WTC11 (cell line): ENCODE measurements around the gene TNK2.

Experiments
- CREB1 ChIP-seq: sonication (generic); formaldehyde crosslinking; IDR thresholded peaks from 2 replicates; pipeline ENCODE4 v1.8.0; 2023; ENCODE audit warnings: mild to moderate bottlenecking, missing genetic modification reagents
- E2F1 ChIP-seq: sonication (generic); formaldehyde crosslinking; IDR thresholded peaks from 2 replicates; pipeline ENCODE4 v1.8.0; 2022; ENCODE audit warnings: mild to moderate bottlenecking, missing genetic modification reagents
- EMX1 ChIP-seq: fragments of 250-450 bp; sonication (Bioruptor Pico); IDR thresholded peaks from 2 replicates; pipeline ENCODE4 v1.8.0; 2021; ENCODE audit warnings: mild to moderate bottlenecking
- GABPB1 ChIP-seq: sonication (generic); formaldehyde crosslinking; IDR thresholded peaks from 2 replicates; pipeline ENCODE4 v1.8.1; 2023; ENCODE audit warnings: mild to moderate bottlenecking, missing genetic modification reagents
- SP1 ChIP-seq: sonication (generic); formaldehyde crosslinking; conservative IDR thresholded peaks from 2 replicates; pipeline ENCODE4 v1.8.1; 2022; ENCODE audit warnings: missing genetic modification reagents
- USF2 ChIP-seq: sonication (generic); formaldehyde crosslinking; IDR thresholded peaks from 2 replicates; pipeline ENCODE4 v1.8.1; 2023; ENCODE audit warnings: mild to moderate bottlenecking, missing genetic modification reagents, moderate library complexity
- TF ChIP-seq, protein P1 (sequence below): fragments of 200-600 bp; IDR thresholded peaks from 2 replicates; pipeline ENCODE4 v1.8.0; 2022; ENCODE audit warnings: antibody characterized with exemption
- TF ChIP-seq, protein P2 (sequence below): sonication (generic); formaldehyde crosslinking; IDR thresholded peaks from 2 replicates; pipeline ENCODE4 v1.8.1; 2023; ENCODE audit warnings: mild to moderate bottlenecking, moderate library complexity, missing genetic modification reagents
- TF ChIP-seq, protein P3 (sequence below): sonication (generic); formaldehyde crosslinking; IDR thresholded peaks from 2 replicates; pipeline ENCODE4 v1.8.1; 2023; ENCODE audit warnings: mild to moderate bottlenecking, missing genetic modification reagents

GRCh38 chr3:195911041-195911945, 2.9 kb upstream of the TNK2 start:
- no peak for TF ChIP-seq USF2 (CRISPR knock-in tag)
- TF ChIP-seq, protein P1, sequence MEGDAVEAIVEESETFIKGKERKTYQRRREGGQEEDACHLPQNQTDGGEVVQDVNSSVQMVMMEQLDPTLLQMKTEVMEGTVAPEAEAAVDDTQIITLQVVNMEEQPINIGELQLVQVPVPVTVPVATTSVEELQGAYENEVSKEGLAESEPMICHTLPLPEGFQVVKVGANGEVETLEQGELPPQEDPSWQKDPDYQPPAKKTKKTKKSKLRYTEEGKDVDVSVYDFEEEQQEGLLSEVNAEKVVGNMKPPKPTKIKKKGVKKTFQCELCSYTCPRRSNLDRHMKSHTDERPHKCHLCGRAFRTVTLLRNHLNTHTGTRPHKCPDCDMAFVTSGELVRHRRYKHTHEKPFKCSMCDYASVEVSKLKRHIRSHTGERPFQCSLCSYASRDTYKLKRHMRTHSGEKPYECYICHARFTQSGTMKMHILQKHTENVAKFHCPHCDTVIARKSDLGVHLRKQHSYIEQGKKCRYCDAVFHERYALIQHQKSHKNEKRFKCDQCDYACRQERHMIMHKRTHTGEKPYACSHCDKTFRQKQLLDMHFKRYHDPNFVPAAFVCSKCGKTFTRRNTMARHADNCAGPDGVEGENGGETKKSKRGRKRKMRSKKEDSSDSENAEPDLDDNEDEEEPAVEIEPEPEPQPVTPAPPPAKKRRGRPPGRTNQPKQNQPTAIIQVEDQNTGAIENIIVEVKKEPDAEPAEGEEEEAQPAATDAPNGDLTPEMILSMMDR, result no peak
- no peak for TF ChIP-seq GABPB1 (CRISPR knock-in tag)
- TF ChIP-seq, protein P2, sequence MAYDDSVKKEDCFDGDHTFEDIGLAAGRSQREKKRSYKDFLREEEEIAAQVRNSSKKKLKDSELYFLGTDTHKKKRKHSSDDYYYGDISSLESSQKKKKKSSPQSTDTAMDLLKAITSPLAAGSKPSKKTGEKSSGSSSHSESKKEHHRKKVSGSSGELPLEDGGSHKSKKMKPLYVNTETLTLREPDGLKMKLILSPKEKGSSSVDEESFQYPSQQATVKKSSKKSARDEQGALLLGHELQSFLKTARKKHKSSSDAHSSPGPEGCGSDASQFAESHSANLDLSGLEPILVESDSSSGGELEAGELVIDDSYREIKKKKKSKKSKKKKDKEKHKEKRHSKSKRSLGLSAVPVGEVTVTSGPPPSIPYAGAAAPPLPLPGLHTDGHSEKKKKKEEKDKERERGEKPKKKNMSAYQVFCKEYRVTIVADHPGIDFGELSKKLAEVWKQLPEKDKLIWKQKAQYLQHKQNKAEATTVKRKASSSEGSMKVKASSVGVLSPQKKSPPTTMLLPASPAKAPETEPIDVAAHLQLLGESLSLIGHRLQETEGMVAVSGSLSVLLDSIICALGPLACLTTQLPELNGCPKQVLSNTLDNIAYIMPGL (CRISPR knock-in tag), result no peak
- TF ChIP-seq, protein P3, sequence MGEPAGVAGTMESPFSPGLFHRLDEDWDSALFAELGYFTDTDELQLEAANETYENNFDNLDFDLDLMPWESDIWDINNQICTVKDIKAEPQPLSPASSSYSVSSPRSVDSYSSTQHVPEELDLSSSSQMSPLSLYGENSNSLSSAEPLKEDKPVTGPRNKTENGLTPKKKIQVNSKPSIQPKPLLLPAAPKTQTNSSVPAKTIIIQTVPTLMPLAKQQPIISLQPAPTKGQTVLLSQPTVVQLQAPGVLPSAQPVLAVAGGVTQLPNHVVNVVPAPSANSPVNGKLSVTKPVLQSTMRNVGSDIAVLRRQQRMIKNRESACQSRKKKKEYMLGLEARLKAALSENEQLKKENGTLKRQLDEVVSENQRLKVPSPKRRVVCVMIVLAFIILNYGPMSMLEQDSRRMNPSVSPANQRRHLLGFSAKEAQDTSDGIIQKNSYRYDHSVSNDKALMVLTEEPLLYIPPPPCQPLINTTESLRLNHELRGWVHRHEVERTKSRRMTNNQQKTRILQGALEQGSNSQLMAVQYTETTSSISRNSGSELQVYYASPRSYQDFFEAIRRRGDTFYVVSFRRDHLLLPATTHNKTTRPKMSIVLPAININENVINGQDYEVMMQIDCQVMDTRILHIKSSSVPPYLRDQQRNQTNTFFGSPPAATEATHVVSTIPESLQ (CRISPR knock-in tag), result no peak
- no peak for TF ChIP-seq SP1 (CRISPR knock-in tag)
- no peak for TF ChIP-seq CREB1
- no peak for TF ChIP-seq EMX1
- no peak for TF ChIP-seq E2F1 (CRISPR knock-in tag)
